NCI-H526 treated with DMSO at 0.1 percent for 48 hours (cell line): ENCODE results near the gene KCNJ3.

Experiments
- DNase-seq: peaks from one replicate; lab custom pipeline; 2025; lab: John Stamatoyannopoulos, UW

The KCNJ3 gene

DNA sequence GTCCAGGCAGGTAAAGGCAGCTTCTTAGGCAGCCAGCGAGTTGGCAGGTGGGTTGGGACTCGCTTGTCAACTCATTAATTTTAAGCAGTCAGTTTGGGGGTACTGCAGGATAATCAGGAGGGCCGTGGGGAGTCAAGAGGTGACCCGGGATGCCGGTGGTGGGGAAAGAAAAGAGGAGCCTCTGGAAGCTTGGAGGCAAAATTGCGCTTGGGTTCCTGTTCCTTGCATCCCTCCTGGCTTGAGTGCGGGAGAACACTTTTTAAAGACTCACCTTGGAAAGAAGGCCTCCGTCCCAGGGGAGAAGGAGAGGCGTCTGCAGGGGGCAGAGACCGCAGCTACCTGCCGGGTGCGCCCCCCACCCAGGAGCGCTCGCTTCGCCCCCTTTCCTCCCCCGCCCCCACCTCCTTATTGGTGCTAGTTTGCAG lies at the start of gene KCNJ3:
TSS of gene KCNJ3 (plus strand) at position 400 of the 425 bp plus-strand sequence. CDS start 81 bp downstream, outside the sequence.
- DNase-seq, result no peak

GRCh38 chr2:154655499-154655898 lies 43.0 kb upstream of the KCNJ3 start:
- DNase-seq, result no peak

- no peak for DNase-seq
Observed at GRCh38 chr2:154658854-154659253, 39.6 kb upstream of the KCNJ3 start.

GRCh38 chr2:154664248-154664647 lies 34.2 kb upstream of the KCNJ3 start:
- no peak for DNase-seq

- no peak for DNase-seq
Observed at GRCh38 chr2:154670083-154670482, 28.4 kb upstream of the KCNJ3 start.

GRCh38 chr2:154673694-154674093 lies 24.8 kb upstream of the KCNJ3 start:
- DNase-seq, result no peak

DNA sequence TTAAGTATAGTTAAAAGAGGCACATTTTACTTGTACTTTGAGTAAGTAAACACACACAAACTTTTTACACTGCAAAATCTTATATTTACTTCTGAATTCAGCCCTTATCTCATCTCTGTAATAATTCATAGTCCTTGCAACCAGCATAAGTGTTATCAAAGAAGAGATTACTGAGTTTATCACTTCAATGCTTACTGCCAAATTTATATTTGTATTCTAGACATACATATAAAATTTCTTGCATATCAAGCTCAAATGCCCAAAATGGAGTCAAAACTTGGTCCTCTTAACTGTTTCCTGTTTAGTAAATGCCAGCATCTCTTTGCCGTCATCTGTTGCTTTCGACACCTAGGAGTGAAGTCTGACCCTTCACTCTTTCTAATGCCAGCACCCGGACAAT lies 21.1 kb upstream of the KCNJ3 start:
- no peak for DNase-seq

DNA sequence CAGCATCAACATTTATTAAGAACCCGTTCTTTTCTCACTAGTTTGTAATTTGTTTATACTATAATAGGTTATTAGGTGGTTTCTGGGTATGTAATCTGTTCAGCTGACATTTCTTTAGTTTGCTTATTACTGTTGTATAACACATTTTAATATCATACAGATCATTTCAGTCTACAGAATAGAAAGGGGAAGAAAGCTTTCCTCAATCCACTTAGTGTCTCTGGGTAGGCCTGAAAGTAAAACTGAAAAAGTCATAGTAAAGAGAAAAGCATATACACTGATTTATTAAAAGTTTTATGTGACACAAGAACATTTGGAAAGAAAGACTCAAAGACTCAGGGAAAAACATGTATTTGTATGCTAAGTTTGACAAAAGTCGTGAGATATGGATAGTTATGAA lies 16.8 kb upstream of the KCNJ3 start:
- DNase-seq, result no peak

DNA sequence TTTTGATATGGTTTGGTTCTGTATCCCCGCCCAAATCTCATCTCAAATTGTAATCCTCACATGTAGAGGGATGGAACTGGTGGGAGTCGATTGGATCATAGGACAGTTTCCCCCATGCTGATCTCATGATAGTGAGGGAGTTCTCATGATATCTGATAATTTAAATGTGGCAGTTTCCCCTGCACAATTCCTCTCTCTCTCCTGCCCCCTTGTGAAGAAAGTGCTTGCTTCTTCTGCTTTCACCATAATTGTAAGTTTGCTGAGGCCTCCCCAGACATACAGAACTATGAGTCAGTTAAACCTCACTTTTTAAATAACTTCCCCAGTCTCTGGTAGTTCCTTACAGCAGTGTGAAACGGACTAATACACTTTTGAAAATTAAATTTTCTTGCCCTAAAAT lies 12.3 kb upstream of the KCNJ3 start:
- no peak for DNase-seq

DNA sequence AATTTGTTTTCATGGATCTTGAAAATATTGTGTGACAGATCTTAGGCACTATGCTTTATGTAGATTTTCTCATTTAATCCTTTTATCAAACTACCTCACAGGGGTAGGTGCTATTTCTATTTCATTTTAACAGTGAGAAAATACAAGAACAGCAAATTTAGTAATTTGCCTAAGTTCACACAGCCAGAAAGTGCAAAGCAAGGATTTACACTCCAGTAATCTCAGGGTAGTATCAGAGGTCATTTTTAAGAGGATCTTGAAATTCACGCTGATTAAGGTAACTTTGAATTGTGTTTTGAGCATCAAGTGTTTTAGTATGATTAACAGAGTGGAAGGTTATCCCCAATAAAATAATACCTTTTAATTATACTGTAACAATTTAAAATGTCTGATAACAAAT lies 10.1 kb upstream of the KCNJ3 start:
- no peak for DNase-seq

GRCh38 chr2:154689158-154689557 lies 9.3 kb upstream of the KCNJ3 start:
- DNase-seq, result no peak

GRCh38 chr2:154692927-154693326 lies 5.6 kb upstream of the KCNJ3 start:
- no peak for DNase-seq

GRCh38 chr2:154693741-154694340 lies 4.7 kb upstream of the KCNJ3 start:
- no peak for DNase-seq

GRCh38 chr2:154694881-154695280 lies 3.6 kb upstream of the KCNJ3 start:
- no peak for DNase-seq

- DNase-seq, result no peak
Observed at GRCh38 chr2:154696369-154696768, 2.1 kb upstream of the KCNJ3 start.

DNA sequence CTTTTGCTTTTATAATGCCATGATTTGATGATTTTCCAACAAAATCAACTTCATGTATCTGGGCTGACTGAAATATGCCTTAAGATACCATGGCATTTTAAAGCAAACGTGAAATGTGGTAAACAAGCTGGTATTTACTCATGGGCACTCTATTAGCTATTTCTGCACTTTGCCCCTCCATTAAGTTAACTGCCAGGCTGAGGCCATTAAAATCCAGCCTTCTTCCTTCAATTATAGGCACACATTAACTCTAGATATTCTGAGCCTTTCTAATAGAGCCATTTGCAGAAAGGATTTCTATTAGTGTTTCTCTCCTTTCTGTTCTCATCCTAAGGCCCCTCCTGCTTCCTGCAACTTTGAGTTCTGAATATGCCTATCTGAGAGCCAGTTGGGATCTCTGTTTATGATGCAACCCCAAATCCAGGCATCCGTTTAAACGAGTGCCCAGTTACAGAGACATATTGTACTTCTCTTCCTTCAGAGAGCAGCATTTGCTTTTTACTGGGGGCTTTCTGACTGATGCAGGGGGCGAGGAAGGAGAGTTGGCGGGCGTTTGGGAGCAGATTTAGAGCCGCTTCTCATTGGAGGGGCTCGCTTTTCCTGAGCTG lies 1.6 kb upstream of the KCNJ3 start:
- DNase-seq, result peak; percentile 5

GRCh38 chr2:154697418-154698252 lies 860 bp upstream of the KCNJ3 start:
- DNase-seq, result no peak

DNA sequence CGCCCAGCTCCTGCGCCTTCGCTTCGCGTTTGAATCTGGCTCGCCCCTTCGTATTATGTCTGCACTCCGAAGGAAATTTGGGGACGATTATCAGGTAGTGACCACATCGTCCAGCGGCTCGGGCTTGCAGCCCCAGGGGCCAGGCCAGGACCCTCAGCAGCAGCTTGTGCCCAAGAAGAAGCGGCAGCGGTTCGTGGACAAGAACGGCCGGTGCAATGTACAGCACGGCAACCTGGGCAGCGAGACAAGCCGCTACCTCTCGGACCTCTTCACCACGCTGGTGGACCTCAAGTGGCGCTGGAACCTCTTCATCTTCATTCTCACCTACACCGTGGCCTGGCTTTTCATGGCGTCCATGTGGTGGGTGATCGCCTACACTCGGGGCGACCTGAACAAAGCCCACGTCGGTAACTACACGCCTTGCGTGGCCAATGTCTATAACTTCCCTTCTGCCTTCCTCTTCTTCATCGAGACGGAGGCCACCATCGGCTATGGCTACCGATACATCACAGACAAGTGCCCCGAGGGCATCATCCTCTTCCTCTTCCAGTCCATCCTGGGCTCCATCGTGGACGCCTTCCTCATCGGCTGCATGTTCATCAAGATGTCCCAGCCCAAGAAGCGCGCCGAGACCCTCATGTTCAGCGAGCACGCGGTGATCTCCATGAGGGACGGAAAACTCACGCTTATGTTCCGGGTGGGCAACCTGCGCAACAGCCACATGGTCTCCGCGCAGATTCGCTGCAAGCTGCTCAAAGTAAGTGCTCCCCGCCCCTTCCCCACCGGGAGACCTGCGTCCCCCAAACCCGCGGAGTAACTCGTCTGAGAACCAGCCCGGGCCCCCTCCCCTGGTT lies 453 bp downstream of the KCNJ3 start:
- DNase-seq, result no peak

- DNase-seq, result no peak
Observed at GRCh38 chr2:154699575-154699930, 1.1 kb downstream of the KCNJ3 start.

GRCh38 chr2:154700136-154700535 lies 1.6 kb downstream of the KCNJ3 start:
- no peak for DNase-seq

GRCh38 chr2:154704991-154705390 lies 6.5 kb downstream of the KCNJ3 start:
- DNase-seq, result no peak

DNA sequence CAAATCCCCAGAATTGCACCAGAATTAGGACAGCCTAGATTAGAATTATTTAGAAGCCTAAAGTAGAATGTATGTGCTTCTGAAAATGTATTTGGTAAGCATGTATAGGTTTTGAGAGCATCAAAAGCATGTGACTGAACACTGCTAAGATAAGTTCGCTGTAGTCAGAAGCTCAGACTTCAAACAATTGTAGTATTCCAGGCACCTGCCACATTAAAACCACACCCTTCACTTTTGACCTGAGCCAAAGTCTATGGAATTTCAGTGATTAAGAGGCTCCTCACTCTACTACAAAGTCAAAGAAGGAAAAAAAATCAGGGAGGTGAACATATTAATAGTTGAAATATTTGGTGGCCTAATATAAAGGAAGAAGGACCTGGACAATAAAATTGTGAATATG lies 8.2 kb downstream of the KCNJ3 start:
- no peak for DNase-seq
